SU-DHL-6 (cell line): Measurements from ENCODE around the gene MAP3K4.

Experiments
- H2AFZ ChIP-seq: fragments of 200-600 bp; sonication (generic); 2 replicates; pipeline ENCODE4 v1.6.1; 2014; ENCODE audit warnings: low read depth, mild to moderate bottlenecking, moderate library complexity, mixed read lengths, antibody characterized with exemption, low read length; ENCODE audit not compliant: severe bottlenecking
- H3F3A ChIP-seq: fragments of 200-600 bp; shearing (Covaris generic); 2 replicates; pipeline ENCODE4 v1.6.0; 2016; ENCODE audit warnings: antibody characterized with exemption, mild to moderate bottlenecking; ENCODE audit not compliant: insufficient read depth
- H3K27ac ChIP-seq: fragments of 200-600 bp; sonication (generic); 2 replicates; pipeline ENCODE4 v1.5.1; 2016; ENCODE audit warnings: low read depth, mild to moderate bottlenecking, low read length, moderate library complexity, mixed read lengths
- H3K27me3 ChIP-seq: fragments of 200-600 bp; sonication (generic), shearing (Covaris generic); 2 replicates; pipeline ENCODE4 v1.6.0; 2014; ENCODE audit warnings: mild to moderate bottlenecking, low read length
- H3K36me3 ChIP-seq: fragments of 200-600 bp; sonication (generic); 2 replicates; pipeline ENCODE4 v1.6.1; 2014; ENCODE audit warnings: mild to moderate bottlenecking, low read length, mixed read lengths
- H3K4me2 ChIP-seq: fragments of 300-600, 200-600 bp; shearing (Covaris generic), sonication (generic); 2 replicates; pipeline ENCODE4 v1.6.0; 2014; ENCODE audit warnings: low read length, low read depth, mild to moderate bottlenecking; ENCODE audit not compliant: poor library complexity, severe bottlenecking
- H3K4me3 ChIP-seq: fragments of 200-600 bp; sonication (generic); 2 replicates; pipeline ENCODE4 v1.5.1; 2014; ENCODE audit warnings: antibody characterized with exemption, low read length, mild to moderate bottlenecking, mixed read lengths; ENCODE audit not compliant: insufficient read depth, poor library complexity, severe bottlenecking
- H3K79me2 ChIP-seq: fragments of 200-600 bp; sonication (generic); 2 replicates; pipeline ENCODE4 v1.6.1; 2014; ENCODE audit warnings: mild to moderate bottlenecking, low read length, moderate library complexity; ENCODE audit not compliant: insufficient read depth
- H3K9ac ChIP-seq: fragments of 200-600 bp; sonication (generic); 2 replicates; pipeline ENCODE4 v1.7.0; 2014; ENCODE audit warnings: mild to moderate bottlenecking, low read length
- H3K9me2 ChIP-seq: fragments of 200-600 bp; sonication (generic); replicated peaks from 2 replicates; pipeline ENCODE4 v1.6.1; 2014; ENCODE audit warnings: low read length; ENCODE audit not compliant: insufficient read depth
- H3K9me3 ChIP-seq: fragments of 200-600 bp; sonication (generic); 2 replicates; pipeline ENCODE4 v1.6.1; 2014; ENCODE audit warnings: low read length, mixed read lengths; ENCODE audit not compliant: insufficient read depth
- H4K20me1 ChIP-seq: fragments of 200-600 bp; sonication (generic); 2 replicates; pipeline ENCODE4 v1.6.1; 2014; ENCODE audit warnings: low read depth, mild to moderate bottlenecking, antibody characterized with exemption, low read length, moderate library complexity, mixed read lengths
- CTCF ChIP-seq: fragments of 200-600 bp; sonication (generic); IDR thresholded peaks from one replicate; pipeline ENCODE4 v1.5.1; 2017; ENCODE audit warnings: antibody characterized with exemption, mild to moderate bottlenecking, low read length, moderate library complexity; ENCODE audit not compliant: insufficient read depth, poor library complexity, severe bottlenecking
- EZH2phosphoT487 ChIP-seq: fragments of 200-600 bp; sonication (generic), shearing (Covaris generic); conservative IDR thresholded peaks from 2 replicates; pipeline ENCODE4 v1.6.1; 2018; ENCODE audit warnings: mild to moderate bottlenecking, antibody characterized with exemption, low read length, moderate library complexity, mixed read lengths

Gene MAP3K4

DNA sequence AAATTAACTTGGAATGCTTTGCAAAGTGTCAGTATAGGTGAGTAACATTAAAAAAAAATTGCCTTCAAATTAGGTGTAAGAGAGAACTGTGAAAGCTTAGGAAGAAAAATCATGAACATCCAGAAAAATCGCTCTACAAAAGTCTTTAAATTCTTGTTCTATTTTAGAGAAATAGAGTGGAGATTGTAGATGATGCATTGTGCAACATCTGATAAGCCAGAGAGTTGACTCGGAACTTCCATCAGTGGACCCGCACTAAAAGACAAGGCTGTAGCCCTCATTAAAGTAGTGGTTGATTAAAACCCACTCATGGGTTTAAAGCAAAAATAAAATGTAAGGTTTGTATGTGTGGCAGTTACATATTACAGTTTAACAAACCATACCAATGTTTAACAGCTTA, 35.8 kb downstream of the MAP3K4 start:
- Histone ChIP-seq H3K27ac (no peak overlapping the region), H3K27me3 (no peaks in the 10 kb centered on the region), H3K9me2 (no peaks in the 10 kb centered on the region), H4K20me1 (peaks cover 24% of the 10 kb centered on the region), H3K9me3 (no peaks in the 10 kb centered on the region), H3F3A (no peaks in the 10 kb centered on the region), H3K79me2 (peaks cover 17% of the 10 kb centered on the region; the same call in 1 of the 2 replicates), H3K36me3 (no peaks in the 10 kb centered on the region), H3K9ac (no peak overlapping the region), H3K4me3 (no peak overlapping the region), H3K4me2 (no peak overlapping the region), H2AFZ (no peak overlapping the region)
- TF ChIP-seq CTCF, result no peak

DNA sequence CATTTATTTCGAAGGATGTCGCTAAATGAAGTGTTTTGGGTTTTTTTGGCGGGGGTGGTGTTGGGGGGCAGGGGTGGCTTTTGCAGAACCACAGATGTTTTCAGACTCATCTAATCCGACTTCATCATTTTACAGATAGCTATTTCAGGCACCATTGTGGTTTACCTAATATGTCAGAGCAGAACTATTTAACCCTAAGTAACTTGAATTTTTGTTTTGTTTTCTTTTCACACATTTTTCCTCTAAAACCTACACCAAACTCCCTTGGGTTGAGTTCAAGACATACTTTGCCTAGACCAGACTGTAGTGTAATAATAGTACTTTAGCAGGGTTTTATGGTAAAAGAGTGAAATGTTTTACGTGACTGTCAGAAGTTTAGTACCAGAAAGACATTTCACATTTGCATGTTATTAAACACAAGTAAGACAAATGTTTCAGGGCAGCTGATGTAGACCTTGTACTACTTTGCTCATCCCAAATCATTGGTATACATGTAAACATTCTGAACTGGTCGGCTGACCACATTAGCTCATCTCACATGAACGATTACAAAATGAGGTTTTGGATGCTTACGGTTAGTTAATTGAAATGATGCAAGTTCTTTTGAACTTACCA, 37.7 kb downstream of the MAP3K4 start:
- Histone ChIP-seq H3K27me3 (no peaks in the 10 kb centered on the region), H3K4me3 (no peak overlapping the region), H4K20me1 (peaks cover 28% of the 10 kb centered on the region), H3K27ac (no peak overlapping the region), H3K9me2 (no peaks in the 10 kb centered on the region), H3F3A (no peaks in the 10 kb centered on the region), H3K4me2 (peak overlapping the region; percentile 23), H3K9ac (no peak overlapping the region), H3K36me3 (no peaks in the 10 kb centered on the region), H2AFZ (no peak overlapping the region), H3K9me3 (no peaks in the 10 kb centered on the region), H3K79me2 (peaks cover 17% of the 10 kb centered on the region; the same call in 1 of the 2 replicates)
- TF ChIP-seq CTCF (no peak), EZH2phosphoT487 (no peak)

DNA sequence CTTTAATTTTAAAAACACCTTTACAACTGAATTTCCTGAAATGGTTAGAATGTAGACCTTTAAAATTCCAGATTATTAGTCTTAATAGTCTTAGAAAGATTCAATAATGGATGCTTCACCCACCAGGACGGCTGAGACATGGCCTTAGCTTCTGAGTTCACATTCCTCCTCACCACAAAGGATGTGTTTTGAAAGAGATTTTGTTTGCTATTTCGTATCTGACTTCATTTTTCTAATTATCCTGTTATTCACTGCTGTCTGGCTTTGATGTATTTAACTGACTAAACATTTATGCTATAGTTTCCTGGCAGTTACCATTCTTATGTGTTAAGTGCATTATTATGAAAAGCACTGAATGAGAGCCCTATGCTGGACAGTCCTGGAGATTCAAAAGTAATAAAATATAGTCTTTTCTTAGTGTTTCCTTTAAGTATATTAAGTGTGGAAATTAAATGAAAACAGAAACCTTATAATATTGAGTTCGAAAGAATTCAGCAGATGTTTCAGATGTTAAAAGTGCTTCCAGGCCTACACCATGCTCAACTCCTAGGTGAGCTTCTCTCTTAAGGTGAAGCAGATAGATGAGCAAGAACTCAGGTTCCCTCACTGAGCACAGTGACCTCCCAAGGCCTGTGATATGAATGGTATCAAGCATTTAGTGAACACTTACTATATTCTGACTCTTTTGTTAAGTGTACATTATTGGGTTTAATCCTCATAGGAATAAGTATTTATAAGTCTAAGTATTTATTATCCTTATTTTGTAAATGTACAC, 40.3 kb downstream of the MAP3K4 start:
- H4K20me1 ChIP-seq, result peaks cover 26% of the 10 kb centered on the region
- H3K36me3 ChIP-seq, result no peaks in the 10 kb centered on the region
- peaks cover 17% of the 10 kb centered on the region; the same call in 1 of the 2 replicates for H3K79me2 ChIP-seq
- H2AFZ ChIP-seq, result no peak overlapping the region
- H3K27ac ChIP-seq, result no peak overlapping the region
- no peaks in the 10 kb centered on the region for H3K9me2 ChIP-seq
- H3F3A ChIP-seq, result no peaks in the 10 kb centered on the region
- no peak overlapping the region for H3K9ac ChIP-seq
- TF ChIP-seq EZH2phosphoT487 (no peak), CTCF (no peak)
- H3K9me3 ChIP-seq, result no peaks in the 10 kb centered on the region
- H3K4me3 ChIP-seq, result no peak overlapping the region
- H3K27me3 ChIP-seq, result no peaks in the 10 kb centered on the region
- no peak overlapping the region for H3K4me2 ChIP-seq
